NCI-H1436 treated with DMSO at 0.1 percent for 48 hours (cell line): Measurements from ENCODE around the gene ME3.
A peak's percentile ranks its signal among the peaks of the same experiment; 100 is the strongest.
"Not testable (repeated sequence)": the region's sequence is repeated elsewhere in the genome, so short reads cannot be mapped to it uniquely, and the experiment has no call there.

ENCODE experiments used
- DNase-seq: peaks from one replicate; lab custom pipeline; 2025; lab: John Stamatoyannopoulos, UW

Gene ME3

GRCh38 chr11:86620891-86621521 is 51.4 kb downstream of the ME3 start:
- DNase-seq, result no peak

GRCh38 chr11:86619428-86619827 is 53.0 kb downstream of the ME3 start:
- not testable (repeated sequence) for DNase-seq

GRCh38 chr11:86617502-86617901 is 54.9 kb downstream of the ME3 start:
- DNase-seq, result no peak

- DNase-seq, result no peak
Measured at GRCh38 chr11:86615487-86615886, 56.9 kb downstream of the ME3 start.

- DNase-seq, result no peak
Measured at GRCh38 chr11:86610559-86611341, 61.7 kb downstream of the ME3 start.

- no peak for DNase-seq
Measured at GRCh38 chr11:86608251-86608799, 64.1 kb downstream of the ME3 start.

GRCh38 chr11:86606836-86607481 is 65.5 kb downstream of the ME3 start:
- DNase-seq, result no peak

GRCh38 chr11:86606270-86606835 is 66.1 kb downstream of the ME3 start:
- DNase-seq, result no peak

- DNase-seq, result no peak
Measured at GRCh38 chr11:86596861-86597586, 75.4 kb downstream of the ME3 start.

- no peak for DNase-seq
Measured at GRCh38 chr11:86595955-86596354, 76.5 kb downstream of the ME3 start.

- DNase-seq, result no peak
Measured at GRCh38 chr11:86595451-86595850, 77.0 kb downstream of the ME3 start.

- DNase-seq, result no peak
Measured at GRCh38 chr11:86594746-86595145, 77.7 kb downstream of the ME3 start.

- DNase-seq, result no peak
Measured at GRCh38 chr11:86593833-86594232, 78.6 kb downstream of the ME3 start.

- DNase-seq, result peak; percentile 48
Measured at GRCh38 chr11:86592659-86593451, 79.6 kb downstream of the ME3 start.

- DNase-seq, result no peak
Measured at GRCh38 chr11:86592047-86592591, 80.3 kb downstream of the ME3 start.

GRCh38 chr11:86591631-86592030 is 80.8 kb downstream of the ME3 start:
- no peak for DNase-seq

- DNase-seq, result no peak
Measured at GRCh38 chr11:86589856-86590589, 82.4 kb downstream of the ME3 start.

GRCh38 chr11:86589204-86589603 is 83.2 kb downstream of the ME3 start:
- DNase-seq, result no peak

GRCh38 chr11:86588566-86589090 is 83.8 kb downstream of the ME3 start:
- DNase-seq, result peak; percentile 44
